ENCODE data around the gene AK6.

GRCh38 chr5:69367697-69368279 lies 1.5 kb downstream of the AK6 start:
- TF ChIP-seq POLR2AphosphoS5 (IDR thresholded peaks at IDR 0.05; ENCODE audit: low read depth, low read length), result no peak
- TF ChIP-seq SIN3A (IDR thresholded peaks at IDR 0.05; ENCODE audit: borderline replicate concordance, insufficient read depth, low read length), result no peak

Measured in PFSK-1 (cell line).